Vagina (tissue), 2 donors: Measurements from ENCODE around the gene ITGAV.

ENCODE experiments used
- POLR2A ChIP-seq, 2 donors: fragments of 450-650 bp; IDR thresholded peaks; one replicate each; pipeline ENCODE4 v1.6.1; 2017; ENCODE audit warnings: antibody characterized with exemption in 2 of 2, mild to moderate bottlenecking in 2 of 2, moderate library complexity in 2 of 2
- TF ChIP-seq, protein P1 (sequence below), 3 experiments: fragments of 450-650 bp in 2 of 3; fragments of 200-600 bp in 1 of 3; sonication (generic) in 1 of 3; IDR thresholded peaks; one replicate each; pipeline ENCODE4 v1.5.1; 2017 to 2019; ENCODE audit warnings: antibody characterized with exemption in 3 of 3, mild to moderate bottlenecking in 2 of 3, moderate library complexity in 2 of 3

DNA sequence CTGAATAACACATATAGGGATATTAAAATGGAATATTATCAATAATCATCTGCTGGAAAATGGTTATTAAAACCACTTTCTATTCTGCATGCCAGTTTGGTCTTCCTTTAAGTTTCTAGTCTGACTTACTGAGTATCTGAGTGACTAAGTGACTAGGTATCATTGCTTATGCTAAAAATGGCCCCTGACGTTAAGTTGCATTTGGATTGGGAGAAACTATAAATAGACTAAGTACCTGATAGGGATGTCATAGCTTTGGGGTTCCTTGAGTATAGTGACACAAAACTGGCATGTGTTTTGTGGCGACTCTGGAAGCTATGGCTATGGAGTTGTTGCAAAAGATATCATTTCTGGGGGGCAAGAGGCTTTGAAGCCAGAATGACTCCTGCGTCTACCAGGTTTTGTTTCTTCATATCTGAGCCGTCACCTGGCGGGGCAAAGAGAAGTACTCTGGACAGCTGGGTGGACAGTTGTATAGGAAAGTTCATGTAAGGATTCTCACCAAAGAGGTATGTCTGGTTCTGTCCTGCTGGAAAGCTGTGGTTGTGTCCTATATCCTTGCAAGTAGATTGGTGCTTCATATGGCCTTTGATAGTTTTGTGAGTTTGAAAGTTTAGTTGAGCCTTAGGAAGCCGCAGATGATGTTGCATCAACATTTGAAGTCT, 17.9 kb downstream of the ITGAV start:
- TF ChIP-seq, protein P1, sequence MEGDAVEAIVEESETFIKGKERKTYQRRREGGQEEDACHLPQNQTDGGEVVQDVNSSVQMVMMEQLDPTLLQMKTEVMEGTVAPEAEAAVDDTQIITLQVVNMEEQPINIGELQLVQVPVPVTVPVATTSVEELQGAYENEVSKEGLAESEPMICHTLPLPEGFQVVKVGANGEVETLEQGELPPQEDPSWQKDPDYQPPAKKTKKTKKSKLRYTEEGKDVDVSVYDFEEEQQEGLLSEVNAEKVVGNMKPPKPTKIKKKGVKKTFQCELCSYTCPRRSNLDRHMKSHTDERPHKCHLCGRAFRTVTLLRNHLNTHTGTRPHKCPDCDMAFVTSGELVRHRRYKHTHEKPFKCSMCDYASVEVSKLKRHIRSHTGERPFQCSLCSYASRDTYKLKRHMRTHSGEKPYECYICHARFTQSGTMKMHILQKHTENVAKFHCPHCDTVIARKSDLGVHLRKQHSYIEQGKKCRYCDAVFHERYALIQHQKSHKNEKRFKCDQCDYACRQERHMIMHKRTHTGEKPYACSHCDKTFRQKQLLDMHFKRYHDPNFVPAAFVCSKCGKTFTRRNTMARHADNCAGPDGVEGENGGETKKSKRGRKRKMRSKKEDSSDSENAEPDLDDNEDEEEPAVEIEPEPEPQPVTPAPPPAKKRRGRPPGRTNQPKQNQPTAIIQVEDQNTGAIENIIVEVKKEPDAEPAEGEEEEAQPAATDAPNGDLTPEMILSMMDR (IDR thresholded peaks at IDR 0.05) = no peak
- TF ChIP-seq POLR2A (IDR thresholded peaks at IDR 0.05) = no peak
